RWPE2 (cell line): ENCODE measurements around the gene LDAF1.

Experiments
- ATAC-seq: fragments of 200-7000 bp; cut with Tn5 transposase; 3 replicates; pipeline ENCODE4 v1.9.1; 2021; ENCODE audit warnings: low read depth
- DNase-seq: peaks from one replicate; pipeline ENCODE4 v3.0.0-alpha.2; 2020; ENCODE audit warnings: low spot score
- H3K27ac ChIP-seq: fragments of 450-650 bp; 2 replicates; pipeline ENCODE4 v1.5.1; 2017; ENCODE audit warnings: mild to moderate bottlenecking; ENCODE audit not compliant: poor library complexity, severe bottlenecking
- H3K27me3 ChIP-seq: fragments of 250-450 bp; sonication (Bioruptor Pico); 2 replicates; pipeline ENCODE4 v1.5.1; 2021; ENCODE audit warnings: mild to moderate bottlenecking, moderate library complexity; ENCODE audit not compliant: insufficient read depth, poor library complexity, severe bottlenecking
- H3K36me3 ChIP-seq: fragments of 250-450 bp; sonication (Bioruptor Pico); 2 replicates; pipeline ENCODE4 v1.5.1; 2020; ENCODE audit warnings: low read depth, mild to moderate bottlenecking, moderate library complexity
- H3K4me1 ChIP-seq: fragments of 250-450 bp; sonication (Bioruptor Pico); 2 replicates; pipeline ENCODE4 v1.5.1; 2021; ENCODE audit warnings: mild to moderate bottlenecking, moderate library complexity; ENCODE audit not compliant: insufficient read depth, poor library complexity, severe bottlenecking
- H3K4me3 ChIP-seq: fragments of 250-450 bp; sonication (Bioruptor Pico); 2 replicates; pipeline ENCODE4 v1.5.1; 2021; ENCODE audit warnings: mild to moderate bottlenecking, moderate library complexity; ENCODE audit not compliant: severe bottlenecking
- H3K9me3 ChIP-seq: fragments of 250-450 bp; sonication (Bioruptor Pico); 2 replicates; pipeline ENCODE4 v1.5.1; 2021; ENCODE audit warnings: mild to moderate bottlenecking, moderate library complexity; ENCODE audit not compliant: severe bottlenecking
- CTCF ChIP-seq: fragments of 450-650 bp; IDR thresholded peaks from one replicate; pipeline ENCODE4 v1.5.1; 2017; ENCODE audit warnings: mild to moderate bottlenecking, moderate library complexity; ENCODE audit not compliant: poor library complexity, severe bottlenecking

Gene LDAF1

GRCh38 chr16:21222495-21223337 is 64.2 kb downstream of the LDAF1 start:
- H3K27me3 ChIP-seq: peaks cover 5% of the 10 kb centered on the region
- no peaks in the 10 kb centered on the region for H3K9me3 ChIP-seq
- H3K27ac ChIP-seq: no peak overlapping the region
- no peak for TF ChIP-seq CTCF
- H3K4me1 ChIP-seq: no peaks in the 10 kb centered on the region
- ATAC-seq (no peak), DNase-seq (no peak)
- no peak overlapping the region for H3K4me3 ChIP-seq
- H3K36me3 ChIP-seq: no peaks in the 10 kb centered on the region

- Histone ChIP-seq H3K27ac (no peak overlapping the region), H3K27me3 (peaks cover 5% of the 10 kb centered on the region), H3K9me3 (no peaks in the 10 kb centered on the region), H3K36me3 (no peaks in the 10 kb centered on the region), H3K4me1 (no peaks in the 10 kb centered on the region), H3K4me3 (no peak overlapping the region)
- DNase-seq: no peak
- no peak for ATAC-seq
- TF ChIP-seq CTCF: no peak
Measured at GRCh38 chr16:21223787-21224186, 65.3 kb downstream of the LDAF1 start.

- Histone ChIP-seq H3K9me3 (no peaks in the 10 kb centered on the region), H3K27ac (no peak overlapping the region), H3K4me3 (no peak overlapping the region), H3K27me3 (peaks cover 5% of the 10 kb centered on the region), H3K36me3 (no peaks in the 10 kb centered on the region), H3K4me1 (no peaks in the 10 kb centered on the region)
- no peak for ATAC-seq
- no peak for DNase-seq
- no peak for TF ChIP-seq CTCF
Measured at GRCh38 chr16:21224800-21225199, 66.3 kb downstream of the LDAF1 start.

GRCh38 chr16:21226749-21227148 is 68.3 kb downstream of the LDAF1 start:
- ATAC-seq: no peak
- no peak for TF ChIP-seq CTCF
- H3K27me3 ChIP-seq: peaks cover 14% of the 10 kb centered on the region

GRCh38 chr16:21227866-21228265 is 69.4 kb downstream of the LDAF1 start:
- Histone ChIP-seq H3K27me3 (peaks cover 15% of the 10 kb centered on the region), H3K36me3 (no peaks in the 10 kb centered on the region), H3K4me1 (no peaks in the 10 kb centered on the region), H3K4me3 (no peak overlapping the region), H3K9me3 (no peaks in the 10 kb centered on the region), H3K27ac (no peak overlapping the region)
- DNase-seq (no peak), ATAC-seq (no peak)
- TF ChIP-seq CTCF: no peak

More at GRCh38 chr16:21226749-21227148, 68.3 kb downstream of the LDAF1 start:
- Histone ChIP-seq H3K9me3 (no peaks in the 10 kb centered on the region), H3K27ac (no peak overlapping the region), H3K4me1 (no peaks in the 10 kb centered on the region), H3K36me3 (no peaks in the 10 kb centered on the region), H3K4me3 (no peak overlapping the region)
- DNase-seq: no peak
